Endodermal cell (in vitro differentiated cells): ENCODE measurements around the gene COL21A1. TPM values are rescaled to one million over a fixed set of nuclear protein-coding genes. Genes with fewer than 3 reads are reported as not detected.

Source experiments
- DNase-seq: peaks from one replicate; pipeline ENCODE4 v3.0.0-alpha.2; 2017
- H3K27ac ChIP-seq: 2 replicates; pipeline ENCODE4 v1.5.1; 2013; ENCODE audit warnings: mild to moderate bottlenecking, low read depth, low read length, moderate library complexity
- H3K27me3 ChIP-seq: 2 replicates; pipeline ENCODE4 v1.6.1; 2013; ENCODE audit warnings: mild to moderate bottlenecking, low read length, moderate library complexity; ENCODE audit not compliant: insufficient read depth, control insufficient read depth, poor library complexity, severe bottlenecking
- H3K36me3 ChIP-seq: 2 replicates; pipeline ENCODE4 v1.7.0; 2013; ENCODE audit warnings: mild to moderate bottlenecking, low read length, moderate library complexity; ENCODE audit not compliant: control insufficient read depth, insufficient read depth
- H3K4me1 ChIP-seq: one replicate; pipeline ENCODE4 v1.7.0; 2013; ENCODE audit warnings: low read length; ENCODE audit not compliant: control insufficient read depth, insufficient read depth
- H3K4me3 ChIP-seq: 2 replicates; pipeline ENCODE4 v1.5.1; 2013; ENCODE audit warnings: mild to moderate bottlenecking, low read length, moderate library complexity
- H3K9ac ChIP-seq: 2 replicates; pipeline ENCODE4 v1.6.1; 2013; ENCODE audit warnings: mild to moderate bottlenecking, low read length, moderate library complexity; ENCODE audit not compliant: poor library complexity, severe bottlenecking; ENCODE audit errors: extremely low read depth
- H3K9me3 ChIP-seq: 2 replicates; pipeline ENCODE4 v1.6.1; 2013; ENCODE audit warnings: mild to moderate bottlenecking, low read length, moderate library complexity; ENCODE audit not compliant: control insufficient read depth
- H3K27ac Mint-ChIP-seq: 2 replicates; pipeline ENCODE4 v1.8.0; 2020; ENCODE audit warnings: mixed read lengths
- H3K27me3 Mint-ChIP-seq: 2 replicates; pipeline ENCODE4 v1.8.0; 2021; ENCODE audit warnings: mild to moderate bottlenecking, mixed read lengths; ENCODE audit not compliant: insufficient read depth
- H3K36me3 Mint-ChIP-seq: 2 replicates; pipeline ENCODE4 v1.8.0; 2020; ENCODE audit warnings: low read depth, mixed read lengths
- H3K4me1 Mint-ChIP-seq: 2 replicates; pipeline ENCODE4 v1.8.0; 2020; ENCODE audit warnings: mixed read lengths
- H3K4me3 Mint-ChIP-seq: 2 replicates; pipeline ENCODE4 v1.8.0; 2020; ENCODE audit warnings: mild to moderate bottlenecking, moderate library complexity, mixed read lengths
- H3K9me3 Mint-ChIP-seq: 2 replicates; pipeline ENCODE4 v1.8.0; 2020; ENCODE audit warnings: mild to moderate bottlenecking, mixed read lengths
- WGBS, 2 experiments: methylation state at CpG; one replicate each; pipeline versions ENCODE4 v1.1.5 to v1.1.7; 2013; ENCODE audit warnings: missing lambda C conversion rate in 2 of 2, mixed read lengths in 1 of 2; ENCODE audit not compliant: insufficient coverage in 1 of 2, insufficient read length in 1 of 2; 5-methylcytosine and 5-hydroxymethylcytosine counted together
- total RNA-seq, 2 donors: library from RNA; stranded (reverse); fragmentation: NEBNext Ultra II Directional in 1 of 2; extraction: Animal tissue kit (Norgen Biotek cat#: 25700) in 1 of 2; gene quantifications; 2 replicates in 1 of 2; 3 replicates in 1 of 2; pipeline ENCODE4 v1.2.1, GENCODE V29; 2021
- TF ChIP-seq, protein P1 (sequence below): fragments of 200-600 bp; sonication (generic); conservative IDR thresholded peaks from 2 replicates; pipeline ENCODE4 v1.5.0; 2021; ENCODE audit warnings: antibody characterized with exemption, mild to moderate bottlenecking

Gene COL21A1
- total RNA-seq, 2 donors from 2014 or later = 0.71 to 1.9 TPM

DNA sequence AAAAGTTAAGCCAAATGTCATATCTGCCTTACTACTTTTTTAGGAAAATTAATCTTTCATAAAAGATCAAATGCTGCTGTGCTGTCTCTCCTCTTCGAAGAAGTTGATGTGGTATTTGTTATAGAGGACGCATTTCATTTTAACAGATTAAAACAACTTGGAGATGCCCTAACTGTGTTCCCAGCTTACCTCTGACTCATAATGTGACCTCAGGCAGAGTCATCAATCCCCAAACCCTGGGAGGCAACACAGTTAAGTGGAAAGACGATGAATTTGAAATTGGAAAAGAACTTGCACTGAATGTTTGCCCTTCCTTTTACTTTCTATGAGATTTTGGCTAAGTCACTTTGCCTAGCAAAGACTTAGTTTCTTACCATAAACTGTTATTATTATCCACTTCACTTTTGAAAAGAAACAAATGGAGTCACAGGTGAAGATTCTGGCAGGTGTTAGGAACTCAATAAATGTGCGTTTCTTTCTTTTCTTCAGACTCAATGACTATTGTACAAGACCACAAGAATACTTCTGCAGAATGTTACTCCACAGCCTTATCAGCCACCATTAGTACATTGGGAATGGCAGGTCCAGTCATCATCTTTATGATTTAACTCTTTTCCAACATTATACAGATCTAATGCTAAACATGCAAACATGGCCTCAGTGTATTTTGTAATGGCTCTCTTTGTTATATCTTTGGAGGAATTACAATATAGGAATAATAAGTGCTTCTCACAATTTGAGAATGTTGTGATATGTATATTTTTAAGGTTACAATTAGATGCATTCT, 102.6 kb downstream of the COL21A1 start:
- Histone ChIP-seq H3K4me3 (no peak overlapping the region), H3K27ac (no peak overlapping the region), H3K27me3 (no peaks in the 10 kb centered on the region), H3K9me3 (peaks cover 7% of the 10 kb centered on the region), H3K4me1 (no peaks in the 10 kb centered on the region), H3K9ac (no peak overlapping the region), H3K36me3 (no peaks in the 10 kb centered on the region)
- no peak for DNase-seq
- no peaks in the 10 kb centered on the region for H3K4me1 Mint-ChIP-seq
- no peaks in the 10 kb centered on the region for H3K36me3 Mint-ChIP-seq
- no peaks in the 10 kb centered on the region for H3K9me3 Mint-ChIP-seq
- no peak overlapping the region for H3K27ac Mint-ChIP-seq
- WGBS, 2 experiments = 88% methylated on average over 4 of the region's 4 CpGs; no CpG with 5 or more reads in 1 of the 2 experiments
- no peaks in the 10 kb centered on the region for H3K27me3 Mint-ChIP-seq
- TF ChIP-seq, protein P1, sequence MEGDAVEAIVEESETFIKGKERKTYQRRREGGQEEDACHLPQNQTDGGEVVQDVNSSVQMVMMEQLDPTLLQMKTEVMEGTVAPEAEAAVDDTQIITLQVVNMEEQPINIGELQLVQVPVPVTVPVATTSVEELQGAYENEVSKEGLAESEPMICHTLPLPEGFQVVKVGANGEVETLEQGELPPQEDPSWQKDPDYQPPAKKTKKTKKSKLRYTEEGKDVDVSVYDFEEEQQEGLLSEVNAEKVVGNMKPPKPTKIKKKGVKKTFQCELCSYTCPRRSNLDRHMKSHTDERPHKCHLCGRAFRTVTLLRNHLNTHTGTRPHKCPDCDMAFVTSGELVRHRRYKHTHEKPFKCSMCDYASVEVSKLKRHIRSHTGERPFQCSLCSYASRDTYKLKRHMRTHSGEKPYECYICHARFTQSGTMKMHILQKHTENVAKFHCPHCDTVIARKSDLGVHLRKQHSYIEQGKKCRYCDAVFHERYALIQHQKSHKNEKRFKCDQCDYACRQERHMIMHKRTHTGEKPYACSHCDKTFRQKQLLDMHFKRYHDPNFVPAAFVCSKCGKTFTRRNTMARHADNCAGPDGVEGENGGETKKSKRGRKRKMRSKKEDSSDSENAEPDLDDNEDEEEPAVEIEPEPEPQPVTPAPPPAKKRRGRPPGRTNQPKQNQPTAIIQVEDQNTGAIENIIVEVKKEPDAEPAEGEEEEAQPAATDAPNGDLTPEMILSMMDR = no peak
- no peak overlapping the region for H3K4me3 Mint-ChIP-seq

DNA sequence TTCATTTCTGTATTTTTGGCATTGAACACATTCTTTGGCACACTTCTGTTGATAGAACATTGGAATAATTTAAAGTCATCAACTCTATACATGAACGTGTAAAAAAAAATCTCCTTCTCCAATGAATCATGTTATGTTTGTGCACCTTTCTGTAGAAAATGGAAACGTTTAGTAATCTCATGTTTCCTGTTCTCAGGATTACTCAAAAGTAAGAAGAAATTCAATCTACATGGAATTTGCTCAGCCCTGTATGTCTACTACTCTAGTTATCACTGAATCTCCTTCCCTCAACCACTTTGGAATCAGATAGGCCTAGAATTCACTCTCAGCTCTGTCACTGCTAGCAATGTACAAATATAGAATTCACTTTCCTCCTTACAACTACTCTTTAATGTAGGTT, 103.6 kb downstream of the COL21A1 start:
- no peaks in the 10 kb centered on the region for H3K9me3 Mint-ChIP-seq
- no peaks in the 10 kb centered on the region for H3K4me1 Mint-ChIP-seq
- H3K36me3 Mint-ChIP-seq = no peaks in the 10 kb centered on the region
- no peak overlapping the region for H3K4me3 Mint-ChIP-seq
- H3K27me3 ChIP-seq = no peaks in the 10 kb centered on the region
- TF ChIP-seq, protein P1 = no peak
- no peak overlapping the region for H3K27ac Mint-ChIP-seq
- H3K9ac ChIP-seq = no peak overlapping the region
- peaks cover 7% of the 10 kb centered on the region for H3K9me3 ChIP-seq
- WGBS, 2 experiments = 92 to 100% methylated on average over 1 to 2 of the region's 2 CpGs
- H3K4me3 ChIP-seq = no peak overlapping the region
- no peaks in the 10 kb centered on the region for H3K36me3 ChIP-seq
- H3K4me1 ChIP-seq = no peaks in the 10 kb centered on the region
- no peaks in the 10 kb centered on the region for H3K27me3 Mint-ChIP-seq
- no peak for DNase-seq
- no peak overlapping the region for H3K27ac ChIP-seq

DNA sequence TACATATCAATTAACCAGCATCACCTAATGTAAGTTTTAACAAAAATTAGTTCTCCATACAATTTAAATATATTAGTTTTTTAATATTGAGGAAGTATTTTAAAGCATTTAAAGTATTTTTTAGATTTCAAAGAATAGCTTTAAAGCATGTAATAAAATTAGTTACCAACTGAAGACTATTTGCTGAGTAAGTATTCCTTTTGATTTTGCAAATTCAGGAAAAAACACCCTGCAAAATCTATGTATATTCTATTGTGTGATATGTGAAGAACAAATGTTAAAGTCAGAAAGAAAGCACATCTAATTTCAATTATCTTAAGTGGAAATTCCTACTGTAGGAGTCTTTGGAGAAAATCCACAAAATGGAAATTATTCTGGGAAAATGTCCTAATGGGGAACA, 107.3 kb downstream of the COL21A1 start:
- Mint-ChIP-seq H3K9me3 (peaks cover 2% of the 10 kb centered on the region), H3K4me3 (no peak overlapping the region)
- no peaks in the 10 kb centered on the region for H3K4me1 ChIP-seq

More for the DNA sequence above, 107.3 kb downstream of the COL21A1 start:
- Histone ChIP-seq H3K4me3 (no peak overlapping the region), H3K9ac (no peak overlapping the region), H3K27ac (no peak overlapping the region), H3K36me3 (no peaks in the 10 kb centered on the region), H3K27me3 (no peaks in the 10 kb centered on the region), H3K9me3 (peaks cover 14% of the 10 kb centered on the region)
- no peak for DNase-seq
- TF ChIP-seq, protein P1 = no peak
- Mint-ChIP-seq H3K27me3 (no peaks in the 10 kb centered on the region), H3K4me1 (no peaks in the 10 kb centered on the region), H3K27ac (no peak overlapping the region), H3K36me3 (no peaks in the 10 kb centered on the region)
